Gastrocnemius medialis (tissue), 4 donors: Measurements from ENCODE around the gene SPATA12. TPM values are rescaled to one million over a fixed set of nuclear protein-coding genes. Genes with fewer than 3 reads are reported as not detected.

Experiments
- ATAC-seq, 2 donors: fragments of 150-250 bp; one replicate each; pipeline ENCODE4 v1.9.1; 2016
- DNase-seq, 2 donors: peaks; one replicate each; pipeline ENCODE4 v3.0.0-alpha.2; 2019
- H3K27ac ChIP-seq, 4 donors: fragments of 200-600 bp; sonication (generic); 1 replicate in 1 of 4; 2 replicates in 3 of 4; pipeline ENCODE4 v1.5.1; 2016 to 2018; ENCODE audit warnings: mild to moderate bottlenecking in 2 of 4, moderate library complexity in 1 of 4
- H3K27me3 ChIP-seq, 3 donors: fragments of 200-600 bp; sonication (generic) in 2 of 3; 1 replicate in 1 of 3; 2 replicates in 2 of 3; pipeline versions ENCODE4 v1.5.1 to v1.6.0; 2016 to 2019; ENCODE audit warnings: mild to moderate bottlenecking in 1 of 3, moderate library complexity in 1 of 3
- H3K36me3 ChIP-seq, 2 donors: fragments of 200-600 bp; sonication (generic) in 1 of 2; one replicate each; pipeline ENCODE4 v1.5.1; 2017 to 2018
- H3K4me1 ChIP-seq, 2 donors: fragments of 200-600 bp; sonication (generic) in 1 of 2; one replicate each; pipeline ENCODE4 v1.5.1; 2016 to 2017; ENCODE audit warnings: mild to moderate bottlenecking in 2 of 2
- H3K4me3 ChIP-seq, 4 donors: fragments of 200-600 bp; sonication (generic) in 3 of 4; 1 replicate in 1 of 4; 2 replicates in 3 of 4; pipeline ENCODE4 v1.5.1; 2016 to 2019; ENCODE audit warnings: mild to moderate bottlenecking in 2 of 4
- H3K9me3 ChIP-seq, 3 donors: fragments of 200-600 bp; sonication (generic) in 2 of 3; 1 replicate in 1 of 3; 2 replicates in 2 of 3; pipeline ENCODE4 v1.5.1; 2016 to 2019
- POLR2A ChIP-seq, 2 donors: fragments of 450-650 bp; IDR thresholded peaks; one replicate each; pipeline ENCODE4 v1.6.1; 2017; ENCODE audit warnings: antibody characterized with exemption in 2 of 2, mild to moderate bottlenecking in 2 of 2, moderate library complexity in 2 of 2
- in situ Hi-C, 4 donors: fragments of 200-750 bp; cut with MboI; loops; one replicate each; pipeline versions ENCODE4 v1.15.0 to v1.8.0; 2017; ENCODE audit warnings: low sequenced_read_pairs in 4 of 4
- intact Hi-C: fragments of 100-400 bp; cut with DNase I; formaldehyde crosslinking; loops from one replicate; pipeline ENCODE4 v1.15.1; 2023; ENCODE audit warnings: low total_unique reads
- total RNA-seq, 4 donors: library from RNA; depleted of rRNA; stranded (reverse); fragments of >200 nt; gene quantifications; one replicate each; pipeline versions ENCODE4 v1.1.0 to v1.2.3, GENCODE V29; 2016
- TF ChIP-seq, protein P1 (sequence below), 5 experiments: fragments of 450-650 bp in 3 of 5; fragments of 200-600 bp in 2 of 5; sonication (generic) in 2 of 5; IDR thresholded peaks in 4 of 5; conservative IDR thresholded peaks in 1 of 5; 1 replicate in 4 of 5; 2 replicates in 1 of 5; pipeline ENCODE4 v1.5.1; 2016 to 2019; ENCODE audit warnings: antibody characterized with exemption in 5 of 5, mild to moderate bottlenecking in 3 of 5, moderate library complexity in 3 of 5

The SPATA12 gene
- total RNA-seq, 4 donors from 2014 or later = not detected

DNA sequence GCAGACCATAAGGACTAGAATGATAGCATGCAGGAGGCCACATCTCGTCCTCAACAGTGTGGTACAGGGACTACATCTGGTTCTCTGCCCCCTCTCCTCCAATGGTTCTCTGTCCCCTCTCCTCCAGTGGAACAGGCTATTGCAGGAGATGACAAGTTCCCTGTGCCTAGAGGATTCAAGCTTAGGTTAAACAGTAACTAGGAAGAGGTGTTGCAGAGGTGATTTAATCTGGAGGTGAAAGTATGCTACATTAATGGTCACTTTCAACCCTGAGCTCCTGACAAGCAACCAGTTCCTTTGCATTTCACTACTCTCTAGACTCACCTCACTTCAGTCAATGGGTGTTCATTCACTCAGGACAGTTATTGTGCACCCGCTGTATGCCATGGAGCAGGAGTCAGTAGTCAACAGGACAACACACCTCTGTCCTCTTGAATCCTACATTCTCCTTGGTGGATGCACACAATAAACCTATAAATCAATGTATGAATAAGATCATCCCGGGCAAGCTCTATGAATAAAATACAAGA lies 16.0 kb downstream of the SPATA12 start:
- H3K9me3 ChIP-seq = no peaks in the 10 kb centered on the region
- H3K4me1 ChIP-seq = peaks cover 0 to 12% of the 10 kb centered on the region in 2 donors
- H3K27me3 ChIP-seq = peaks cover 9 to 24% (median 14%) of the 10 kb centered on the region in 3 donors
- H3K36me3 ChIP-seq = no peaks in the 10 kb centered on the region
- no peak for ATAC-seq
- in situ Hi-C loops = no loop called here
- TF ChIP-seq POLR2A (IDR thresholded peaks at IDR 0.05) = no peak
- DNase-seq = no peak
- intact Hi-C loops = no loop called here
- no peak overlapping the region for H3K4me3 ChIP-seq
- H3K27ac ChIP-seq = no peak overlapping the region

DNA sequence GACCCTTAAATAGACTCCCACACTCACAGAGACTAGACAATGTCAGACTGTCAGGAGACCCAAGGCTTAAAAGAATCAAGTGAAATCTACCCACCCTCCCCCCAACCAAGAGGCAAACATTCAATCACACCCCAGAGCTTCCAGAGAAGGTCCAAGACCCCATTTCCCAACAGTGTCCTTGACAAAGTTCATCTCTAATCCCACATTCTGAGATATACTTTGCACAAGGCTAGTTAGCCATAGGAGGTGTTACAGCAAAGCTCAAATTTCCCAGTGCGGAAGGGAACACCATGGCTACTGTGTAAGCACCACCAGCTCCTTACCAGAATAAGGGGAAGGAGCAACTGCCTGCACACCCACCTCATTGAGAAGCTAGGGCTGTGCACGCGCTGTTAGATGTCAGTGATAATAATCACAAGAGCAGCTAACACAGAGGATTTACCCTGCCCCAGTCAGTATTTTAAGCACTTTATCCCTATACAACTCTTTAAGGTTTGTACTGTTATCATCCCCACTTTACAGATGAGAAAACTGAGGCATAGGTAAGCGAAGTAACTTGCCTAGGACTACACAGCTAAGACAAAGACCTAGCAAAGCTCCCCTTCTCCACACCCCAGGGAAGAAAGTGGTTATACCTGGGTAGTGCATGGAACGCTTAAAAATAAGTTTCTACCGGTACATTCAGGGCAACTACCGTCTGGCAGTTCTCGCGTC lies 17.3 kb downstream of the SPATA12 start:
- peaks cover 9 to 24% (median 14%) of the 10 kb centered on the region in 3 donors for H3K27me3 ChIP-seq
- H3K36me3 ChIP-seq = no peaks in the 10 kb centered on the region
- H3K27ac ChIP-seq = no peak overlapping the region
- no peak for DNase-seq
- intact Hi-C loops = loop anchor here (2.0 kb wide), 1 partner anchor 83 kb away; no protein-coding TSS in a partner anchor
- no peaks in the 10 kb centered on the region for H3K9me3 ChIP-seq
- TF ChIP-seq, protein P1, sequence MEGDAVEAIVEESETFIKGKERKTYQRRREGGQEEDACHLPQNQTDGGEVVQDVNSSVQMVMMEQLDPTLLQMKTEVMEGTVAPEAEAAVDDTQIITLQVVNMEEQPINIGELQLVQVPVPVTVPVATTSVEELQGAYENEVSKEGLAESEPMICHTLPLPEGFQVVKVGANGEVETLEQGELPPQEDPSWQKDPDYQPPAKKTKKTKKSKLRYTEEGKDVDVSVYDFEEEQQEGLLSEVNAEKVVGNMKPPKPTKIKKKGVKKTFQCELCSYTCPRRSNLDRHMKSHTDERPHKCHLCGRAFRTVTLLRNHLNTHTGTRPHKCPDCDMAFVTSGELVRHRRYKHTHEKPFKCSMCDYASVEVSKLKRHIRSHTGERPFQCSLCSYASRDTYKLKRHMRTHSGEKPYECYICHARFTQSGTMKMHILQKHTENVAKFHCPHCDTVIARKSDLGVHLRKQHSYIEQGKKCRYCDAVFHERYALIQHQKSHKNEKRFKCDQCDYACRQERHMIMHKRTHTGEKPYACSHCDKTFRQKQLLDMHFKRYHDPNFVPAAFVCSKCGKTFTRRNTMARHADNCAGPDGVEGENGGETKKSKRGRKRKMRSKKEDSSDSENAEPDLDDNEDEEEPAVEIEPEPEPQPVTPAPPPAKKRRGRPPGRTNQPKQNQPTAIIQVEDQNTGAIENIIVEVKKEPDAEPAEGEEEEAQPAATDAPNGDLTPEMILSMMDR (IDR thresholded peaks at IDR 0.05 in 4 of 5, conservative IDR thresholded peaks at IDR 0.05 in 1 of 5) = no peak
- TF ChIP-seq POLR2A (IDR thresholded peaks at IDR 0.05) = no peak
- H3K4me1 ChIP-seq = peaks cover 0 to 12% of the 10 kb centered on the region in 2 donors
- in situ Hi-C loops = no loop called here
- peak overlapping the region; percentile 60 to 83 (median 68) for H3K4me3 ChIP-seq
- no peak for ATAC-seq

DNA sequence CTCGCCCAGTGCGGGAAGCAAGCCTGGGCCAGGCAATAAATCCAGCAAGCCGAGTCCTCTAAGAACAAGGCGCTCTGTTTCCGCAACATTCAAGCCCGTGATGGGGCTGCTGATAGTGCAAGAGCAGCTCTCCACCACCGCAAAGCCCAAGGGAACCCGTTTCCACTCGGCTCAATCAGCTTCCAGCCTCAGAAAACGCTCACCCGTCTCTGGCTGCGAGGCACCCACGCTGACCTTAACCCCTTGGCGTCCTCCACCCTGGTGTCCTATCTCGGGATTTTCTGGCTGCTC lies 17.8 kb downstream of the SPATA12 start:
- DNase-seq (peak; percentile 42 to 47), ATAC-seq (peak; percentile 58 to 72)
- peaks cover 9 to 24% (median 14%) of the 10 kb centered on the region in 3 donors for H3K27me3 ChIP-seq
- peaks cover 0 to 12% of the 10 kb centered on the region in 2 donors for H3K4me1 ChIP-seq
- TF ChIP-seq, protein P1 (IDR thresholded peaks at IDR 0.05 in 4 of 5, conservative IDR thresholded peaks at IDR 0.05 in 1 of 5) = no peak
- TF ChIP-seq POLR2A (IDR thresholded peaks at IDR 0.05) = no peak
- H3K4me3 ChIP-seq = peak overlapping the region; percentile 60 to 83 (median 68)
- no peaks in the 10 kb centered on the region for H3K36me3 ChIP-seq
- no peaks in the 10 kb centered on the region for H3K9me3 ChIP-seq
- in situ Hi-C loops = no loop called here
- intact Hi-C loops = loop anchor here (2.0 kb wide), 1 partner anchor 83 kb away; no protein-coding TSS in a partner anchor
- no peak overlapping the region for H3K27ac ChIP-seq

DNA sequence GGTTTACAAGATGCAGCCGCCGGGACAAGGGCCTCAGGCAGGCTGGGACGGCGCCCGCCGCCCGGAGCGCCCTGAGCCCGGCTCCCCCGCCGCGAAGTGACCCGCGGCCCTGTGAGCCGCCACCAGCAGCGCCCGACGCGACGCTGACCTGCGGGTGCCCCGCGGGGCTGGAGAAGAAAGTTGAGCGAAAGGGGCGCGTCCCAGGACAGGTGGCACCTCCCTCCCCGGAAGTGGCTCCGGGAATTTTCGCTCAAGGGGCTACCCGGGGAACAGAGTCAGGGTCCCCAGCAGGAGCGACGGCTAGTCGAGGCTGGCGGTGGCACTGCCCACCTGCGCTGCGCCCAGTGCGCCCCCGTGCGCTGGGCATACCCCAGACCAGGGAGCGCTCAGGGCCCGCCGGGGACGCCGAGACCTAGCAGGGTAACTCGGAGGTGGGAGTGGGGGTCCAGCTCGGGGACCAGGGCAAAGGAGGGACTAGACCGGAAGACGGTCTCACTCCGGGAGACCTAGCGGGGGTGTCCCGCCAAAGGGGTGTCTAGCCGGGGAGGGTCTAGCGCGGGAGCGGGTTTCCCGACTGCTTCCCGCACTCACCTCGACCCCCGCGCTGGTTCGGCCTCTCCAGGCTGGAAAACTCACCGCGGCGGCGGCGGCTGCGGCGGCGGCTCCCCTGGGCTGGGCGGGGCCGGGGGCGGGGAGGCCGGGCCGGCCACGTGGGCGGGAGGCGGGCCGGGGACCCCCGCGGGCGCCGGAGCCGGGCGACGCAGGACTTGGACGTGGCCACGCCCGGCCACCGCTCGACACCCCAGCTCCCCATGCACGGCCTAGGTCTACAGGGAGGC lies 18.4 kb downstream of the SPATA12 start:
- H3K27ac ChIP-seq = peak overlapping the region in 1 of 4 donors; percentile 8
- in situ Hi-C loops (no loop called here), intact Hi-C loops (loop anchor here (2.0 kb wide), 1 partner anchor 84 kb away; no protein-coding TSS in a partner anchor)
- H3K27me3 ChIP-seq = peaks cover 9 to 24% (median 14%) of the 10 kb centered on the region in 3 donors
- peak; percentile 41 to 55 for ATAC-seq
- peaks cover 0 to 12% of the 10 kb centered on the region in 2 donors for H3K4me1 ChIP-seq
- peak overlapping the region; percentile 60 to 83 (median 68) for H3K4me3 ChIP-seq
- DNase-seq = no peak
- TF ChIP-seq, protein P1 (IDR thresholded peaks at IDR 0.05 in 4 of 5, conservative IDR thresholded peaks at IDR 0.05 in 1 of 5) = no peak
- TF ChIP-seq POLR2A (IDR thresholded peaks at IDR 0.05) = no peak
- no peaks in the 10 kb centered on the region for H3K9me3 ChIP-seq
- no peaks in the 10 kb centered on the region for H3K36me3 ChIP-seq

DNA sequence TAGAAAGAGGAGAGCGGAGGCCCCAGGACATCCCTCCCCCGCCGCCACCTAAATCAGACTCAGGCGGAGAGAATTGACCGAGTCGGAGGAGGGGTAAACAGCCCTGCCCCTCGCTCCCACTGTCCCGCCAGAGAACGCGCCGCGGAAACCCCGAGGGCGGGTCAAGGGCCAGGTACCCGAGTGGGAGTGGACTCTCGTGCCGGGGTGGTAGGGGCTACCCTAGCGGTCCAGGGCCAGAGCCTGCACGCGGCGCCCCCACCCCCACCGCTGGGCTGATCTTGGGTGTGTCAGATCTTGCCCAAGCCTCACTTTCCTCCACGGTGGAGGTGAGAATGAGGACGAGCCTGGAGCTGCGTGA lies 19.0 kb downstream of the SPATA12 start:
- no peaks in the 10 kb centered on the region for H3K9me3 ChIP-seq
- H3K4me1 ChIP-seq = peaks cover 0 to 12% of the 10 kb centered on the region in 2 donors
- no peaks in the 10 kb centered on the region for H3K36me3 ChIP-seq
- intact Hi-C loops = loop anchor here (2.0 kb wide), 1 partner anchor 85 kb away; no protein-coding TSS in a partner anchor
- peaks cover 9 to 24% (median 14%) of the 10 kb centered on the region in 3 donors for H3K27me3 ChIP-seq
- in situ Hi-C loops = no loop called here
- peak in 1 of 2 donors; percentile 21 for ATAC-seq
- DNase-seq = no peak
- no peak overlapping the region for H3K27ac ChIP-seq
- H3K4me3 ChIP-seq = peak overlapping the region; percentile 60 to 83 (median 68)
- no peak for TF ChIP-seq POLR2A (IDR thresholded peaks at IDR 0.05)
- TF ChIP-seq, protein P1 (IDR thresholded peaks at IDR 0.05 in 4 of 5, conservative IDR thresholded peaks at IDR 0.05 in 1 of 5) = no peak
